ENCODE measurements around the gene ZNF195.

GRCh38 chr11:3346587-3346986 lies 32.4 kb downstream of the ZNF195 start:
- TF ChIP-seq ATF3 (CRISPR knock-in tag; conservative IDR thresholded peaks at IDR 0.05) (no peak), GRHL2 (CRISPR knock-in tag; IDR thresholded peaks at IDR 0.05; ENCODE audit: insufficient replicate concordance, severe bottlenecking) (no peak), CTCF (IDR thresholded peaks at IDR 0.05) (no peak), ZNF281 (CRISPR knock-in tag; IDR thresholded peaks at IDR 0.05) (no peak), FOXP1 (CRISPR knock-in tag; IDR thresholded peaks at IDR 0.05; ENCODE audit: borderline replicate concordance) (no peak), ATF2 (CRISPR knock-in tag; IDR thresholded peaks at IDR 0.05; ENCODE audit: borderline replicate concordance, low read depth) (no peak), E2F4 (CRISPR knock-in tag; IDR thresholded peaks at IDR 0.05; ENCODE audit: borderline replicate concordance, low read depth) (no peak), CBFB (CRISPR knock-in tag; IDR thresholded peaks at IDR 0.05; ENCODE audit: low read depth) (no peak), TEAD4 (CRISPR knock-in tag; IDR thresholded peaks at IDR 0.05) (no peak), PRRX2 (CRISPR knock-in tag; IDR thresholded peaks at IDR 0.05) (no peak), PREB (CRISPR knock-in tag; IDR thresholded peaks at IDR 0.05; ENCODE audit: borderline replicate concordance) (no peak), ZNF232 (CRISPR knock-in tag; IDR thresholded peaks at IDR 0.05) (no peak), ATF1 (CRISPR knock-in tag; IDR thresholded peaks at IDR 0.05) (no peak)

Measured in WTC11 (cell line).